ENCODE data around the gene CHD1L.

The CHD1L gene

GRCh38 chr1:147202576-147202975, 39.9 kb upstream of the CHD1L start:
- DNase-seq (ENCODE audit: low read depth in 1 of 2, low spot score in 1 of 2), result no peak
- Histone ChIP-seq H3K27me3 (ENCODE audit: insufficient read depth, poor library complexity, severe bottlenecking) (no peaks in the 10 kb centered on the region), H3K27ac (replicated peaks) (no peak overlapping the region), H3K4me3 (replicated peaks; ENCODE audit: insufficient read depth, low read length) (no peak overlapping the region)
- TF ChIP-seq POLR2AphosphoS5 (IDR thresholded peaks at IDR 0.05; ENCODE audit: low read depth) (no peak), CTCF (IDR thresholded peaks at IDR 0.05; ENCODE audit: insufficient read depth, low read length) (no peak), REST (IDR thresholded peaks at IDR 0.05; ENCODE audit: insufficient replicate concordance, low read depth) (no peak), GABPA (IDR thresholded peaks at IDR 0.05; ENCODE audit: low read depth) (no peak), SPI1 (IDR thresholded peaks at IDR 0.05; ENCODE audit: borderline replicate concordance, low read depth) (no peak)

GRCh38 chr1:147204080-147204479, 38.4 kb upstream of the CHD1L start:
- Histone ChIP-seq H3K27me3 (ENCODE audit: insufficient read depth, poor library complexity, severe bottlenecking) (no peaks in the 10 kb centered on the region), H3K27ac (replicated peaks) (no peak overlapping the region), H3K4me3 (replicated peaks; ENCODE audit: insufficient read depth, low read length) (peak overlapping the region; percentile 11; the same call in 1 of the 2 replicates)
- TF ChIP-seq POLR2AphosphoS5 (IDR thresholded peaks at IDR 0.05; ENCODE audit: low read depth) (no peak), SPI1 (IDR thresholded peaks at IDR 0.05; ENCODE audit: borderline replicate concordance, low read depth) (peak; percentile 70; the same call in 1 of the 2 replicates), GABPA (IDR thresholded peaks at IDR 0.05; ENCODE audit: low read depth) (no peak), REST (IDR thresholded peaks at IDR 0.05; ENCODE audit: insufficient replicate concordance, low read depth) (no peak)
- peak; percentile 17 to 38 for DNase-seq (ENCODE audit: low read depth in 1 of 2, low spot score in 1 of 2)

DNA sequence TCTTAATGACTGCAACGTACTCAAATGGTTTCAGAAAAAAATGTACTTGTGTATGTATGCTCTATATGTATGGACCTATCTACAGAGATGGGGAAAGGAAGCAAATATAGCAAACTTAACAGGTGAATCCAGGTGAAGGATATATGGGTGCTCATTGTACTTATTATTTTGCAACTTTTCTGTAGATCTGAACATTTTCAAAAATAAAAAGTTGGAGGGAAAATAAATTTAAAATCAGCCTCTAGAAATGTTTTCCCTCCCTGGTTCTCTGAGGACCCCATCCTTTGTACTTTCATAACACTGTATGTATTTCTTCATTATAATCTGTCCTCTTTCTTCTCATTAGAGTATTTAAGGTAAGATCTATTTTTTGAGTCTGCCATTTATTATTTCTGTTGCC, 35.3 kb upstream of the CHD1L start:
- TF ChIP-seq SPI1 (IDR thresholded peaks at IDR 0.05; ENCODE audit: borderline replicate concordance, low read depth) (no peak), REST (IDR thresholded peaks at IDR 0.05; ENCODE audit: insufficient replicate concordance, low read depth) (no peak), POLR2AphosphoS5 (IDR thresholded peaks at IDR 0.05; ENCODE audit: low read depth) (no peak), CTCF (IDR thresholded peaks at IDR 0.05; ENCODE audit: insufficient read depth, low read length) (no peak), GABPA (IDR thresholded peaks at IDR 0.05; ENCODE audit: low read depth) (no peak)
- Histone ChIP-seq H3K27ac (replicated peaks) (no peak overlapping the region), H3K4me3 (replicated peaks; ENCODE audit: insufficient read depth, low read length) (no peak overlapping the region), H3K27me3 (ENCODE audit: insufficient read depth, poor library complexity, severe bottlenecking) (no peaks in the 10 kb centered on the region)
- no peak for DNase-seq (ENCODE audit: low read depth in 1 of 2, low spot score in 1 of 2)
